ENCODE data around the gene USP17L15.
"Not testable (repeated sequence)": the region's sequence is repeated elsewhere in the genome, so short reads cannot be mapped to it uniquely, and the experiment has no call there.

Gene USP17L15, protein sequence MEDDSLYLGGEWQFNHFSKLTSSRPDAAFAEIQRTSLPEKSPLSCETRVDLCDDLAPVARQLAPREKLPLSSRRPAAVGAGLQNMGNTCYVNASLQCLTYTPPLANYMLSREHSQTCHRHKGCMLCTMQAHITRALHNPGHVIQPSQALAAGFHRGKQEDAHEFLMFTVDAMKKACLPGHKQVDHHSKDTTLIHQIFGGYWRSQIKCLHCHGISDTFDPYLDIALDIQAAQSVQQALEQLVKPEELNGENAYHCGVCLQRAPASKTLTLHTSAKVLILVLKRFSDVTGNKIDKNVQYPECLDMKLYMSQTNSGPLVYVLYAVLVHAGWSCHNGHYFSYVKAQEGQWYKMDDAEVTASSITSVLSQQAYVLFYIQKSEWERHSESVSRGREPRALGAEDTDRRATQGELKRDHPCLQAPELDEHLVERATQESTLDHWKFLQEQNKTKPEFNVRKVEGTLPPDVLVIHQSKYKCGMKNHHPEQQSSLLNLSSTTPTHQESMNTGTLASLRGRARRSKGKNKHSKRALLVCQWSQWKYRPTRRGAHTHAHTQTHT

DNA sequence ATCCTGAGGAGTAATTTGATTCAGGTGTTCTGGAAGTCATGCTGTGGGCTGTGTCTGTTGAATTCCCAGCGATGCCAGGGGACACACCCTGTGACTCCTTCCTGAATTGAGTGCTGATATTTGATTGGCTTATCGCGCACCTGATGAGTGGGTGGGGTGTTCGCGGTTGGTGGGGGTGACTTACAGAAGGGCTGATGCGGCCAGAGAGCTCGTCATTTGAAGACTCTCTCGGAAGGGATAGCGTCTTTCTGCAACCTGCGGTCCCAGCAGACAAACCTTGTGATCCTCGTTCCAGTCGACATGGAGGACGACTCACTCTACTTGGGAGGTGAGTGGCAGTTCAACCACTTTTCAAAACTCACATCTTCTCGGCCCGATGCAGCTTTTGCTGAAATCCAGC lies at the start of gene USP17L15:
Gene USP17L15, plus strand, starts transcription at position 301 of the 400 bp plus-strand sequence. Its CDS starts 0 bp downstream, at position 301.
- H3K9ac ChIP-seq (ENCODE audit: low read length); H3F3A ChIP-seq (ENCODE audit: insufficient read depth, low read length); H3K9me3 ChIP-seq (ENCODE audit: low read length); H3K27ac ChIP-seq (ENCODE audit: low read depth, low read length, poor library complexity, severe bottlenecking); H3K79me2 ChIP-seq (ENCODE audit: insufficient read depth, low read length); H3K27me3 ChIP-seq (ENCODE audit: insufficient read depth, low read length); H3K4me1 ChIP-seq (ENCODE audit: insufficient read depth, low read length, severe bottlenecking); H3K4me2 ChIP-seq (ENCODE audit: low read length); H3K4me3 ChIP-seq (ENCODE audit: low read depth, low read length, poor library complexity, severe bottlenecking); H4K20me1 ChIP-seq (ENCODE audit: insufficient read depth, low read length); H2AFZ ChIP-seq (ENCODE audit: low read length); H3K9me2 ChIP-seq (ENCODE audit: low read depth, low read length); H3K36me3 ChIP-seq (ENCODE audit: insufficient read depth, low read length): not testable (repeated sequence)

DNA sequence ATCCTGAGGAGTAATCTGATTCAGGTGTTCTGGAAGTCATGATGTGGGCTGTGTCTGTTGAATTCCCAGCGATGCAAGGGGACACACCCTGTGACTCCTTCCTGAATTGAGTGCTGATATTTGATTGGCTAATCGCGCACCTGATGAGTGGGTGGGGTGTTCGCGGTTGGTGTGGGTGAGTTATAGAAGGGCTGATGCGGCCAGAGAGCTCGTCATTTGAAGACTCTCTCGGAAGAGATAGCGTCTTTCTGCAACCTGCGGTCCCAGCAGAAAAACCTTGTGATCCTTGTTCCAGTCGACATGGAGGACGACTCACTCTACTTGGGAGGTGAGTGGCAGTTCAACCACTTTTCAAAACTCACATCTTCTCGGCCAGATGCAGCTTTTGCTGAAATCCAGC lies 23.8 kb upstream of the USP17L15 start, which contains the start of gene USP17L10:
Gene USP17L10, plus strand, starts transcription at position 301 of the 400 bp plus-strand sequence. Its CDS starts 0 bp downstream, at position 301.
- not testable (repeated sequence) for H3K9me2 ChIP-seq (ENCODE audit: low read depth, low read length); H3K27me3 ChIP-seq (ENCODE audit: insufficient read depth, low read length); H3K4me1 ChIP-seq (ENCODE audit: insufficient read depth, low read length, severe bottlenecking); H3K4me3 ChIP-seq (ENCODE audit: low read depth, low read length, poor library complexity, severe bottlenecking); H3F3A ChIP-seq (ENCODE audit: insufficient read depth, low read length); H4K20me1 ChIP-seq (ENCODE audit: insufficient read depth, low read length); H3K4me2 ChIP-seq (ENCODE audit: low read length); H3K79me2 ChIP-seq (ENCODE audit: insufficient read depth, low read length); H3K9ac ChIP-seq (ENCODE audit: low read length); H3K9me3 ChIP-seq (ENCODE audit: low read length); H3K27ac ChIP-seq (ENCODE audit: low read depth, low read length, poor library complexity, severe bottlenecking); H2AFZ ChIP-seq (ENCODE audit: low read length); H3K36me3 ChIP-seq (ENCODE audit: insufficient read depth, low read length)

DNA sequence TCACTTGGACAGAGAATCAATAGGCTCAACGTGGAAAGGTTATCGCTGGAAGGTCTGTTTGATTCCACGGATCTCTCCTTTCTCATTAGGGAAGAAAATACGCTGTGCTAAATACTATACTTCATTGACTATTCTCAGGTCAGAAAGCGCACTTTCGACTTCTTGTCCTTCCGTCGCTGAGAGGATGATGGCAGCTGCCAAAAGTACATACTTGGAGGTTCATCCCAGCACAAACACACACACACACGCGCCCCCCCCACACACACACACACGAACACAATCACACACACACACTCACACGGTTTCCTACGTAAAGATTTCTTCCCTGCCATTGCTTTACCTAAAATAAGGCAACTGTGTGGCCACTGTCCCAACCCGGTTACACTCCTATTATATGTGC lies 19.5 kb upstream of the USP17L15 start:
- H2AFZ ChIP-seq (ENCODE audit: low read length); H3K9me2 ChIP-seq (ENCODE audit: low read depth, low read length); H3K79me2 ChIP-seq (ENCODE audit: insufficient read depth, low read length); H3K36me3 ChIP-seq (ENCODE audit: insufficient read depth, low read length); H4K20me1 ChIP-seq (ENCODE audit: insufficient read depth, low read length); H3K9ac ChIP-seq (ENCODE audit: low read length); H3K4me1 ChIP-seq (ENCODE audit: insufficient read depth, low read length, severe bottlenecking); H3K27ac ChIP-seq (ENCODE audit: low read depth, low read length, poor library complexity, severe bottlenecking); H3K27me3 ChIP-seq (ENCODE audit: insufficient read depth, low read length); H3K4me3 ChIP-seq (ENCODE audit: low read depth, low read length, poor library complexity, severe bottlenecking); H3K9me3 ChIP-seq (ENCODE audit: low read length); H3K4me2 ChIP-seq (ENCODE audit: low read length); H3F3A ChIP-seq (ENCODE audit: insufficient read depth, low read length): not testable (repeated sequence)

GRCh38 chr4:9215105-9215504 lies 19.1 kb upstream of the USP17L15 start, which contains the start of gene USP17L11:
Gene USP17L11 (plus strand): TSS chr4:9215405. CDS start chr4:9215405, 0 bp downstream.
- not testable (repeated sequence) for H4K20me1 ChIP-seq (ENCODE audit: insufficient read depth, low read length); H3K9me3 ChIP-seq (ENCODE audit: low read length); H2AFZ ChIP-seq (ENCODE audit: low read length); H3K4me3 ChIP-seq (ENCODE audit: low read depth, low read length, poor library complexity, severe bottlenecking); H3K4me2 ChIP-seq (ENCODE audit: low read length); H3K36me3 ChIP-seq (ENCODE audit: insufficient read depth, low read length); H3K27ac ChIP-seq (ENCODE audit: low read depth, low read length, poor library complexity, severe bottlenecking); H3K4me1 ChIP-seq (ENCODE audit: insufficient read depth, low read length, severe bottlenecking); H3K9ac ChIP-seq (ENCODE audit: low read length); H3K9me2 ChIP-seq (ENCODE audit: low read depth, low read length); H3K27me3 ChIP-seq (ENCODE audit: insufficient read depth, low read length); H3F3A ChIP-seq (ENCODE audit: insufficient read depth, low read length); H3K79me2 ChIP-seq (ENCODE audit: insufficient read depth, low read length)

GRCh38 chr4:9219852-9220251 lies 14.3 kb upstream of the USP17L15 start, which contains the start of gene USP17L12:
Gene USP17L12 (plus strand): TSS chr4:9220152. CDS start chr4:9220152, 0 bp downstream.
- not testable (repeated sequence) for H4K20me1 ChIP-seq (ENCODE audit: insufficient read depth, low read length); H3K9me3 ChIP-seq (ENCODE audit: low read length); H3K4me1 ChIP-seq (ENCODE audit: insufficient read depth, low read length, severe bottlenecking); H3K4me2 ChIP-seq (ENCODE audit: low read length); H3K9me2 ChIP-seq (ENCODE audit: low read depth, low read length); H2AFZ ChIP-seq (ENCODE audit: low read length); H3K79me2 ChIP-seq (ENCODE audit: insufficient read depth, low read length); H3K4me3 ChIP-seq (ENCODE audit: low read depth, low read length, poor library complexity, severe bottlenecking); H3F3A ChIP-seq (ENCODE audit: insufficient read depth, low read length); H3K27ac ChIP-seq (ENCODE audit: low read depth, low read length, poor library complexity, severe bottlenecking); H3K36me3 ChIP-seq (ENCODE audit: insufficient read depth, low read length); H3K9ac ChIP-seq (ENCODE audit: low read length); H3K27me3 ChIP-seq (ENCODE audit: insufficient read depth, low read length)

- H3K27me3 ChIP-seq (ENCODE audit: insufficient read depth, low read length); H3K9me3 ChIP-seq (ENCODE audit: low read length); H3F3A ChIP-seq (ENCODE audit: insufficient read depth, low read length); H2AFZ ChIP-seq (ENCODE audit: low read length); H3K79me2 ChIP-seq (ENCODE audit: insufficient read depth, low read length); H3K9me2 ChIP-seq (ENCODE audit: low read depth, low read length); H3K27ac ChIP-seq (ENCODE audit: low read depth, low read length, poor library complexity, severe bottlenecking); H4K20me1 ChIP-seq (ENCODE audit: insufficient read depth, low read length); H3K4me1 ChIP-seq (ENCODE audit: insufficient read depth, low read length, severe bottlenecking); H3K4me2 ChIP-seq (ENCODE audit: low read length); H3K4me3 ChIP-seq (ENCODE audit: low read depth, low read length, poor library complexity, severe bottlenecking); H3K9ac ChIP-seq (ENCODE audit: low read length); H3K36me3 ChIP-seq (ENCODE audit: insufficient read depth, low read length): not testable (repeated sequence)
Measured at GRCh38 chr4:9224596-9224995, 9.6 kb upstream of the USP17L15 start, which contains the start of gene USP17L13. Gene USP17L13 (plus strand): TSS chr4:9224896. CDS start chr4:9224896, 0 bp downstream.

GRCh38 chr4:9230249-9230648 lies 3.9 kb upstream of the USP17L15 start:
- not testable (repeated sequence) for H3K79me2 ChIP-seq (ENCODE audit: insufficient read depth, low read length); H3F3A ChIP-seq (ENCODE audit: insufficient read depth, low read length); H2AFZ ChIP-seq (ENCODE audit: low read length); H3K27ac ChIP-seq (ENCODE audit: low read depth, low read length, poor library complexity, severe bottlenecking); H3K4me2 ChIP-seq (ENCODE audit: low read length); H3K4me3 ChIP-seq (ENCODE audit: low read depth, low read length, poor library complexity, severe bottlenecking); H3K27me3 ChIP-seq (ENCODE audit: insufficient read depth, low read length); H3K9me3 ChIP-seq (ENCODE audit: low read length); H3K36me3 ChIP-seq (ENCODE audit: insufficient read depth, low read length); H3K9me2 ChIP-seq (ENCODE audit: low read depth, low read length); H3K4me1 ChIP-seq (ENCODE audit: insufficient read depth, low read length, severe bottlenecking); H3K9ac ChIP-seq (ENCODE audit: low read length); H4K20me1 ChIP-seq (ENCODE audit: insufficient read depth, low read length)

Measured in OCI-LY1 (cell line).